ENCODE data around the gene MYBPC2. TPM values are rescaled to one million over a fixed set of nuclear protein-coding genes. Genes with fewer than 3 reads are reported as not detected.
A peak's percentile ranks its signal among the peaks of the same experiment; 100 is the strongest.

MYBPC2 gene
- total RNA-seq, 2 donors from 2014 or later = not detected

GRCh38 chr19:50418176-50419021 lies 14.3 kb upstream of the MYBPC2 start, which contains the start of gene SPIB:
SPIB (plus strand) TSS chr19:50418938; CDS start chr19:50418963, 25 bp downstream.
- TF ChIP-seq CTCF (IDR thresholded peaks at IDR 0.05) = no peak
- TF ChIP-seq POLR2A (IDR thresholded peaks at IDR 0.05) = peak in 1 of 3 donors; percentile 37
- DNase-seq (no peak), ATAC-seq (no peak)
- H3K36me3 ChIP-seq (replicated peaks in 1 of 2; ENCODE audit: insufficient read depth in 1 of 2, low read depth in 2 of 2) = no peaks in the 10 kb centered on the region
- intact Hi-C loops (cut with DNase I) = no loop called here
- H3K4me1 ChIP-seq = peaks cover 24% of the 10 kb centered on the region
- H3K9me3 ChIP-seq = no peaks in the 10 kb centered on the region
- H3K4me3 ChIP-seq = no peak within 1 kb of the TSS
- peak within 1 kb of the TSS in 1 of 4 donors; percentile 14 for H3K27ac ChIP-seq
- H3K27me3 ChIP-seq = no peaks in the 10 kb centered on the region
- WGBS, 2 donors = 16 to 21% methylated on average over 29 to 32 of the region's 34 CpGs

DNA sequence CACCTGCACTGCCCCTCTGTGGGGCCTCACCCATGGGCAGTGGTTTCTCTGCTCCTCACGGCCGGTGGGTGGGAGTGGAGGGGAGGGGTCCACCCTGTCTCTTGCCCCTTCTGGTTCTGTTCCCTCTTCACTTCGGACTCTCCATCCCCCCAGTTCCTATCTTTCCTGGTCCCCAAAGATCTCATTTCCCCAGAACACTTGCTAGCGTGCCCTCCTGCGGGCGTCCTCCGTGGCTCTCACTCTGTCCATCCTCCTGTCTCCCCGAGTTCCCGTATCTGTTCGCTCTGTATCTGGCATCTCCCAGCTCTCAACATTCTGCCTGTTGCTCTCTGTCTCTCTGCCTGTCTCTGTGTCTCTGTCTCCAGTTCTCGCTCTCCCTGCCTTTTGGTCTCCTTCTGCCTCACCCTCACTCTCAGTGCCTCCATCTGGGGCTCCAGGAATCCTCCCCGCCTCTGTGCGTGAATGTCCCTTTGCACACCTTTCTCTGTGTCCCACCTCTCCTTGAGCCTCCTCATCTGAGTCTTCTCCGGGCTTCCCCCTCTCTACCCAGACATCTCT lies 13.6 kb upstream of the MYBPC2 start:
- 21 to 22% methylated on average over 14 of the region's 14 CpGs for WGBS, 2 donors
- Histone ChIP-seq H3K4me3 (no peak overlapping the region), H3K9me3 (no peaks in the 10 kb centered on the region), H3K27ac (no peak overlapping the region), H3K36me3 (replicated peaks in 1 of 2; ENCODE audit: insufficient read depth in 1 of 2, low read depth in 2 of 2) (no peaks in the 10 kb centered on the region), H3K27me3 (no peaks in the 10 kb centered on the region), H3K4me1 (peaks cover 24% of the 10 kb centered on the region)
- TF ChIP-seq POLR2A (IDR thresholded peaks at IDR 0.05) (no peak), CTCF (IDR thresholded peaks at IDR 0.05) (no peak)
- intact Hi-C loops (cut with DNase I) = no loop called here
- DNase-seq = no peak
- ATAC-seq = no peak

GRCh38 chr19:50419580-50420035 lies 13.1 kb upstream of the MYBPC2 start:
- H3K9me3 ChIP-seq = no peaks in the 10 kb centered on the region
- intact Hi-C loops (cut with DNase I) = no loop called here
- H3K4me3 ChIP-seq = no peak overlapping the region
- WGBS, 2 donors = 20 to 26% methylated on average over 5 to 8 of the region's 8 CpGs
- H3K4me1 ChIP-seq = peaks cover 24% of the 10 kb centered on the region
- no peaks in the 10 kb centered on the region for H3K27me3 ChIP-seq
- no peak for TF ChIP-seq CTCF (IDR thresholded peaks at IDR 0.05)
- TF ChIP-seq POLR2A (IDR thresholded peaks at IDR 0.05) = no peak
- DNase-seq (no peak), ATAC-seq (no peak)
- no peak overlapping the region for H3K27ac ChIP-seq
- H3K36me3 ChIP-seq (replicated peaks in 1 of 2; ENCODE audit: insufficient read depth in 1 of 2, low read depth in 2 of 2) = no peaks in the 10 kb centered on the region

- intact Hi-C loops (cut with DNase I) = no loop called here
- peaks cover 24% of the 10 kb centered on the region for H3K4me1 ChIP-seq
- no peak for ATAC-seq
These were observed 12.6 kb upstream of the MYBPC2 start for GRCh38 chr19:50420127-50420526.

More at GRCh38 chr19:50420127-50420526, 12.6 kb upstream of the MYBPC2 start:
- no peak overlapping the region for H3K4me3 ChIP-seq
- H3K9me3 ChIP-seq = no peaks in the 10 kb centered on the region
- no peaks in the 10 kb centered on the region for H3K27me3 ChIP-seq
- TF ChIP-seq POLR2A (IDR thresholded peaks at IDR 0.05) (no peak), CTCF (IDR thresholded peaks at IDR 0.05) (no peak)
- DNase-seq = no peak
- H3K27ac ChIP-seq = no peak overlapping the region
- no peaks in the 10 kb centered on the region for H3K36me3 ChIP-seq (replicated peaks in 1 of 2; ENCODE audit: insufficient read depth in 1 of 2, low read depth in 2 of 2)
- WGBS, 2 donors = 32 to 39% methylated on average over 3 of the region's 3 CpGs
